Spleen (tissue), 7 donors: ENCODE measurements around the gene CDC5L.

Experiments
- CTCF ChIP-seq, 11 experiments: fragments of 200-600 bp in 7 of 11; fragments of 450-650 bp in 4 of 11; sonication (generic) in 4 of 11; IDR thresholded peaks in 8 of 11; conservative IDR thresholded peaks in 3 of 11; 1 replicate in 7 of 11; 2 replicates in 4 of 11; pipeline versions ENCODE4 v1.4.0 to v1.8.0; 2016 to 2021; ENCODE audit warnings: antibody characterized with exemption in 11 of 11, inconsistent platforms in 4 of 11, mild to moderate bottlenecking in 1 of 11
- POLR2A ChIP-seq, 3 donors: fragments of 450-650 bp; IDR thresholded peaks; one replicate each; pipeline ENCODE4 v1.5.1; 2017; ENCODE audit warnings: antibody characterized with exemption in 3 of 3, mild to moderate bottlenecking in 1 of 3
- POLR2AphosphoS5 ChIP-seq, 3 donors: sonication (generic); formaldehyde crosslinking; IDR thresholded peaks; one replicate each; pipeline ENCODE4 v1.5.1; 2017; ENCODE audit warnings: antibody characterized with exemption in 3 of 3
- donor health status: DM: no; HTN: no; CAD: no; lungs with moderate emphysema.
- donor health status: DM: no; HTN: no; CAD: no.
- donor health status: DM: no; HTN: no; CAD: no.

GRCh38 chr6:44476849-44477248 is 89.3 kb downstream of the CDC5L start:
- no peak for TF ChIP-seq CTCF (IDR thresholded peaks at IDR 0.05 in 8 of 11, conservative IDR thresholded peaks at IDR 0.05 in 3 of 11)
- no peak for TF ChIP-seq POLR2A (IDR thresholded peaks at IDR 0.05)
- no peak for TF ChIP-seq POLR2AphosphoS5 (IDR thresholded peaks at IDR 0.05)
